Common myeloid progenitor, CD34-positive (primary cell): ENCODE data around the gene CPEB3.

Experiments
- CTCF ChIA-PET: fragments of 350-600 bp; sonication (Branson Sonifier 250); formaldehyde crosslinking; loops from one replicate; lab custom pipeline; 2021; ENCODE audit warnings: antibody characterized with exemption; lab: Charles Lee
- POLR2A ChIA-PET: fragments of 350-600 bp; sonication (Branson Sonifier 250); formaldehyde crosslinking; loops from one replicate; lab custom pipeline; 2021; ENCODE audit warnings: antibody characterized with exemption; lab: Charles Lee
- DNase-seq, 3 donors: peaks; one replicate each; pipeline versions ENCODE4 v3.0.0 to v3.0.0-alpha.2; 2013
- H3K27ac ChIP-seq, 2 experiments: 1 replicate in 1 of 2; 2 replicates in 1 of 2; pipeline ENCODE4 v1.7.0; 2013; ENCODE audit warnings: inconsistent platforms in 2 of 2, low read length in 2 of 2, mild to moderate bottlenecking in 2 of 2, low read depth in 1 of 2, moderate library complexity in 1 of 2; ENCODE audit not compliant: severe bottlenecking in 2 of 2, insufficient read depth in 1 of 2, poor library complexity in 1 of 2
- H3K27me3 ChIP-seq, 5 experiments: replicated peaks in 2 of 5; 1 replicate in 3 of 5; 2 replicates in 2 of 5; pipeline versions ENCODE4 v1.6.1 to v1.7.0; 2013; ENCODE audit warnings: low read length in 4 of 5, mild to moderate bottlenecking in 2 of 5, moderate library complexity in 2 of 5, inconsistent platforms in 1 of 5; ENCODE audit not compliant: insufficient read depth in 5 of 5, control insufficient read depth in 4 of 5
- H3K36me3 ChIP-seq, 4 experiments: 1 replicate in 2 of 4; 2 replicates in 2 of 4; pipeline versions ENCODE4 v1.6.1 to v1.7.0; 2013; ENCODE audit warnings: low read length in 3 of 4, control low read depth in 1 of 4, mild to moderate bottlenecking in 1 of 4; ENCODE audit not compliant: control insufficient read depth in 4 of 4, insufficient read depth in 4 of 4
- H3K4me1 ChIP-seq, 4 experiments: 1 replicate in 3 of 4; 2 replicates in 1 of 4; pipeline versions ENCODE4 v1.6.1 to v1.7.1; 2013; ENCODE audit warnings: low read length in 3 of 4, mild to moderate bottlenecking in 3 of 4, control low read depth in 1 of 4, inconsistent platforms in 1 of 4, moderate library complexity in 1 of 4; ENCODE audit not compliant: control insufficient read depth in 4 of 4, insufficient read depth in 4 of 4; ENCODE audit errors: control extremely low read depth in 1 of 4
- H3K4me3 ChIP-seq, 7 experiments: 1 replicate in 4 of 7; 2 replicates in 3 of 7; pipeline versions ENCODE4 v1.5.1 to v1.7.0; 2013; ENCODE audit warnings: mild to moderate bottlenecking in 7 of 7, low read length in 6 of 7, moderate library complexity in 6 of 7, inconsistent platforms in 2 of 7, low read depth in 2 of 7, control low read depth in 1 of 7; ENCODE audit not compliant: insufficient read depth in 4 of 7, control insufficient read depth in 1 of 7; ENCODE audit errors: extremely low read depth in 1 of 7
- H3K9me3 ChIP-seq, 5 experiments: 1 replicate in 4 of 5; 2 replicates in 1 of 5; pipeline versions ENCODE4 v1.6.1 to v1.7.1; 2013; ENCODE audit warnings: low read length in 4 of 5, mild to moderate bottlenecking in 2 of 5, inconsistent platforms in 1 of 5, low read depth in 1 of 5, moderate library complexity in 1 of 5; ENCODE audit not compliant: control insufficient read depth in 4 of 5, insufficient read depth in 2 of 5; ENCODE audit errors: control extremely low read depth in 1 of 5
- WGBS: methylation state at CpG from one replicate; pipeline ENCODE4 v1.1.5; 2013; ENCODE audit not compliant: insufficient coverage; 5-methylcytosine and 5-hydroxymethylcytosine counted together

Gene CPEB3

GRCh38 chr10:92291921-92292845 lies 1.3 kb upstream of the CPEB3 start:
- WGBS: 0% methylated on average over 12 of the region's 17 CpGs
- H3K4me1 ChIP-seq: peaks cover 5 to 17% (median 15%) of the 10 kb centered on the region in 4 experiments
- DNase-seq: peak; percentile 80 to 86 (median 85)
- H3K27ac ChIP-seq: peak overlapping the region in 1 of 2 experiments; percentile 91
- peak overlapping the region in 6 of 7 experiments; percentile 65 to 99 (median 96) for H3K4me3 ChIP-seq
- H3K27me3 ChIP-seq: no peaks in the 10 kb centered on the region
- ChIA-PET CTCF (interaction anchor here (0.6 to 6.1 kb wide), 17 partner anchors 13 to 238 kb away, joined by 3 to 47 read pairs (median 3); no protein-coding TSS in a partner anchor), POLR2A (no interaction called here)
- no peaks in the 10 kb centered on the region for H3K9me3 ChIP-seq
- peaks cover 0 to 19% (median 5%) of the 10 kb centered on the region in 4 experiments for H3K36me3 ChIP-seq

GRCh38 chr10:92291616-92291865 lies 663 bp upstream of the CPEB3 start:
- Histone ChIP-seq H3K4me3 (peak overlapping the region; percentile 65 to 99 (median 96)), H3K36me3 (peaks cover 0 to 18% (median 4%) of the 10 kb centered on the region in 4 experiments), H3K27me3 (no peaks in the 10 kb centered on the region), H3K9me3 (no peaks in the 10 kb centered on the region), H3K4me1 (peaks cover 5 to 17% (median 15%) of the 10 kb centered on the region in 4 experiments), H3K27ac (peak overlapping the region; percentile 85 to 91)
- POLR2A ChIA-PET: interaction anchor here (0.5 to 1.4 kb wide), 2 partner anchors 43 to 49 kb away, joined by 4 to 5 read pairs; no protein-coding TSS in a partner anchor
- DNase-seq: no peak
- CTCF ChIA-PET: interaction anchor here (0.6 to 6.1 kb wide), 11 partner anchors 18 to 283 kb away, joined by 3 to 47 read pairs (median 4); no protein-coding TSS in a partner anchor
- 0% methylated on average over 8 of the region's 10 CpGs for WGBS

GRCh38 chr10:92290076-92290836 lies 622 bp downstream of the CPEB3 start:
- Histone ChIP-seq H3K27me3 (no peaks in the 10 kb centered on the region), H3K4me1 (peaks cover 5 to 17% (median 15%) of the 10 kb centered on the region in 4 experiments), H3K9me3 (no peaks in the 10 kb centered on the region), H3K36me3 (peaks cover 0 to 16% (median 3%) of the 10 kb centered on the region in 4 experiments), H3K27ac (peak overlapping the region; percentile 85 to 91), H3K4me3 (peak overlapping the region; percentile 65 to 99 (median 96))
- ChIA-PET CTCF (interaction anchor here (0.7 to 6.1 kb wide), 6 partner anchors 11 to 202 kb away, joined by 3 to 47 read pairs (median 3); no protein-coding TSS in a partner anchor), POLR2A (interaction anchor here (0.6 to 1.6 kb wide), 3 partner anchors 47 to 109 kb away, joined by 3 to 5 read pairs (median 5); no protein-coding TSS in a partner anchor)
- 0% methylated on average over 32 of the region's 33 CpGs for WGBS
- peak; percentile 38 to 72 (median 63) for DNase-seq

- ChIA-PET CTCF (interaction anchor here (1.2 to 2.1 kb wide), 2 partner anchors 9 to 44 kb away, joined by 3 to 7 read pairs; no protein-coding TSS in a partner anchor), POLR2A (no interaction called here)
- H3K27me3 ChIP-seq: no peaks in the 10 kb centered on the region
- H3K36me3 ChIP-seq: no peaks in the 10 kb centered on the region
- no peak for DNase-seq
- 84% methylated on average over 10 of the region's 10 CpGs for WGBS
- H3K4me3 ChIP-seq: peak overlapping the region in 1 of 7 experiments; percentile 30
- no peaks in the 10 kb centered on the region for H3K9me3 ChIP-seq
- H3K4me1 ChIP-seq: peaks cover 0 to 7% (median 3%) of the 10 kb centered on the region in 4 experiments
- no peak overlapping the region for H3K27ac ChIP-seq
These were observed 6.7 kb downstream of the CPEB3 start for GRCh38 chr10:92284112-92284704.

GRCh38 chr10:92278996-92279696 lies 11.7 kb downstream of the CPEB3 start:
- ChIA-PET CTCF (interaction anchor here (0.6 to 1.1 kb wide), 3 partner anchors 11 to 224 kb away, joined by 3 read pairs; no protein-coding TSS in a partner anchor), POLR2A (interaction anchor here (0.6 kb wide), 1 partner anchor 274 kb away, joined by 3 read pairs; no protein-coding TSS in a partner anchor)
- DNase-seq: peak in 2 of 3 donors; percentile 40 to 53

GRCh38 chr10:92274071-92274470 lies 16.8 kb downstream of the CPEB3 start:
- ChIA-PET CTCF (interaction anchor here (1.0 to 1.7 kb wide), 4 partner anchors 11 to 20 kb away, joined by 3 to 7 read pairs (median 5); no protein-coding TSS in a partner anchor), POLR2A (interaction anchor here (0.6 kb wide), 1 partner anchor 237 kb away, joined by 3 read pairs; no protein-coding TSS in a partner anchor)
- no peaks in the 10 kb centered on the region for H3K36me3 ChIP-seq
- H3K27ac ChIP-seq: no peak overlapping the region
- DNase-seq: no peak
- no peaks in the 10 kb centered on the region for H3K27me3 ChIP-seq
- H3K4me1 ChIP-seq: peaks cover 0 to 2% (median 2%) of the 10 kb centered on the region in 4 experiments
- no peak overlapping the region for H3K4me3 ChIP-seq
- H3K9me3 ChIP-seq: no peaks in the 10 kb centered on the region
- WGBS: 100% methylated on average over 3 of the region's 3 CpGs

More at GRCh38 chr10:92278996-92279696, 11.7 kb downstream of the CPEB3 start:
- Histone ChIP-seq H3K4me3 (peak overlapping the region in 1 of 7 experiments; percentile 38), H3K4me1 (peaks cover 0 to 8% (median 6%) of the 10 kb centered on the region in 4 experiments), H3K27ac (no peak overlapping the region), H3K27me3 (no peaks in the 10 kb centered on the region), H3K36me3 (no peaks in the 10 kb centered on the region), H3K9me3 (no peaks in the 10 kb centered on the region)
- WGBS: 0% methylated on average over 1 of the region's 4 CpGs
